Tibial artery (tissue), 4 donors: Measurements from ENCODE around the gene TCP1.
A peak's percentile ranks its signal among the peaks of the same experiment; 100 is the strongest.
"Not testable (repeated sequence)": the region's sequence is repeated elsewhere in the genome, so short reads cannot be mapped to it uniquely, and the experiment has no call there.

Experiments
- DNase-seq, 2 donors: peaks; one replicate each; pipeline ENCODE4 v3.0.0-alpha.2; 2019
- H3K27ac ChIP-seq, 2 donors: fragments of 200-600 bp; sonication (generic) in 1 of 2; 1 replicate in 1 of 2; 2 replicates in 1 of 2; pipeline ENCODE4 v1.5.1; 2018 to 2019; ENCODE audit warnings: mild to moderate bottlenecking in 1 of 2
- H3K27me3 ChIP-seq, 2 donors: fragments of 200-600 bp; sonication (generic) in 1 of 2; one replicate each; pipeline versions ENCODE4 v1.5.1 to v1.6.0; 2016 to 2019
- H3K36me3 ChIP-seq, 3 donors: fragments of 200-600 bp; sonication (generic) in 2 of 3; one replicate each; pipeline ENCODE4 v1.5.1; 2016 to 2019; ENCODE audit warnings: mild to moderate bottlenecking in 2 of 3
- H3K4me1 ChIP-seq, 4 donors: fragments of 200-600 bp; sonication (generic) in 2 of 4; 1 replicate in 3 of 4; 2 replicates in 1 of 4; pipeline ENCODE4 v1.5.1; 2016 to 2019
- H3K4me3 ChIP-seq, 2 donors: fragments of 200-600 bp; sonication (generic) in 1 of 2; 1 replicate in 1 of 2; 2 replicates in 1 of 2; pipeline ENCODE4 v1.5.1; 2018 to 2019; ENCODE audit warnings: mild to moderate bottlenecking in 2 of 2
- H3K9me3 ChIP-seq, 3 donors: fragments of 200-600 bp; sonication (generic) in 1 of 3; one replicate each; pipeline ENCODE4 v1.5.1; 2016 to 2019
- intact Hi-C: fragments of 100-400 bp; cut with DNase I; formaldehyde crosslinking; loops from one replicate; pipeline ENCODE4 v1.15.0; 2023; ENCODE audit warnings: low total_unique reads
- TF ChIP-seq, protein P1 (sequence below), 2 experiments: fragments of 200-600 bp in 1 of 2; fragments of 450-650 bp in 1 of 2; IDR thresholded peaks; one replicate each; pipeline ENCODE4 v1.5.1; 2017 to 2019; ENCODE audit warnings: antibody characterized with exemption in 2 of 2, mild to moderate bottlenecking in 1 of 2, moderate library complexity in 1 of 2

TCP1 gene

GRCh38 chr6:159821122-159821521 lies 31.7 kb upstream of the TCP1 start:
- H3K9me3 ChIP-seq, result no peaks in the 10 kb centered on the region
- TF ChIP-seq, protein P1, sequence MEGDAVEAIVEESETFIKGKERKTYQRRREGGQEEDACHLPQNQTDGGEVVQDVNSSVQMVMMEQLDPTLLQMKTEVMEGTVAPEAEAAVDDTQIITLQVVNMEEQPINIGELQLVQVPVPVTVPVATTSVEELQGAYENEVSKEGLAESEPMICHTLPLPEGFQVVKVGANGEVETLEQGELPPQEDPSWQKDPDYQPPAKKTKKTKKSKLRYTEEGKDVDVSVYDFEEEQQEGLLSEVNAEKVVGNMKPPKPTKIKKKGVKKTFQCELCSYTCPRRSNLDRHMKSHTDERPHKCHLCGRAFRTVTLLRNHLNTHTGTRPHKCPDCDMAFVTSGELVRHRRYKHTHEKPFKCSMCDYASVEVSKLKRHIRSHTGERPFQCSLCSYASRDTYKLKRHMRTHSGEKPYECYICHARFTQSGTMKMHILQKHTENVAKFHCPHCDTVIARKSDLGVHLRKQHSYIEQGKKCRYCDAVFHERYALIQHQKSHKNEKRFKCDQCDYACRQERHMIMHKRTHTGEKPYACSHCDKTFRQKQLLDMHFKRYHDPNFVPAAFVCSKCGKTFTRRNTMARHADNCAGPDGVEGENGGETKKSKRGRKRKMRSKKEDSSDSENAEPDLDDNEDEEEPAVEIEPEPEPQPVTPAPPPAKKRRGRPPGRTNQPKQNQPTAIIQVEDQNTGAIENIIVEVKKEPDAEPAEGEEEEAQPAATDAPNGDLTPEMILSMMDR (IDR thresholded peaks at IDR 0.05), result no peak
- H3K27me3 ChIP-seq, result no peaks in the 10 kb centered on the region
- intact Hi-C loops, result no loop called here
- no peaks in the 10 kb centered on the region for H3K4me1 ChIP-seq
- H3K36me3 ChIP-seq, result peaks cover 0 to 6% (median 0%) of the 10 kb centered on the region in 3 donors
- peak in 1 of 2 donors; percentile 16 for DNase-seq
- H3K4me3 ChIP-seq, result no peak overlapping the region
- H3K27ac ChIP-seq, result no peak overlapping the region

- peaks cover 0 to 6% (median 0%) of the 10 kb centered on the region in 3 donors for H3K36me3 ChIP-seq
- peak in 1 of 2 donors; percentile 48 for DNase-seq
- intact Hi-C loops, result no loop called here
- no peaks in the 10 kb centered on the region for H3K4me1 ChIP-seq
- H3K9me3 ChIP-seq, result no peaks in the 10 kb centered on the region
- no peak overlapping the region for H3K4me3 ChIP-seq
- no peak overlapping the region for H3K27ac ChIP-seq
- H3K27me3 ChIP-seq, result no peaks in the 10 kb centered on the region
- TF ChIP-seq, protein P1 (IDR thresholded peaks at IDR 0.05), result no peak
These were observed 30.7 kb upstream of the TCP1 start for GRCh38 chr6:159819932-159820640.

- peak in 1 of 2 donors; percentile 55 for DNase-seq
- intact Hi-C loops, result no loop called here
- no peak overlapping the region for H3K27ac ChIP-seq
- no peaks in the 10 kb centered on the region for H3K27me3 ChIP-seq
- H3K4me1 ChIP-seq, result no peaks in the 10 kb centered on the region
- TF ChIP-seq, protein P1 (IDR thresholded peaks at IDR 0.05), result no peak
- H3K4me3 ChIP-seq, result no peak overlapping the region
- no peaks in the 10 kb centered on the region for H3K9me3 ChIP-seq
- H3K36me3 ChIP-seq, result peaks cover 0 to 6% (median 0%) of the 10 kb centered on the region in 3 donors
These were observed 29.7 kb upstream of the TCP1 start for GRCh38 chr6:159819098-159819497.

- peak in 1 of 2 donors; percentile 54 for DNase-seq
- Histone ChIP-seq H3K27me3 (no peaks in the 10 kb centered on the region), H3K4me3 (no peak overlapping the region), H3K27ac (no peak overlapping the region), H3K36me3 (peaks cover 0 to 6% (median 0%) of the 10 kb centered on the region in 3 donors), H3K4me1 (no peaks in the 10 kb centered on the region), H3K9me3 (no peaks in the 10 kb centered on the region)
- intact Hi-C loops, result no loop called here
- TF ChIP-seq, protein P1 (IDR thresholded peaks at IDR 0.05), result no peak
These were observed 28.7 kb upstream of the TCP1 start for GRCh38 chr6:159817951-159818739.

DNA sequence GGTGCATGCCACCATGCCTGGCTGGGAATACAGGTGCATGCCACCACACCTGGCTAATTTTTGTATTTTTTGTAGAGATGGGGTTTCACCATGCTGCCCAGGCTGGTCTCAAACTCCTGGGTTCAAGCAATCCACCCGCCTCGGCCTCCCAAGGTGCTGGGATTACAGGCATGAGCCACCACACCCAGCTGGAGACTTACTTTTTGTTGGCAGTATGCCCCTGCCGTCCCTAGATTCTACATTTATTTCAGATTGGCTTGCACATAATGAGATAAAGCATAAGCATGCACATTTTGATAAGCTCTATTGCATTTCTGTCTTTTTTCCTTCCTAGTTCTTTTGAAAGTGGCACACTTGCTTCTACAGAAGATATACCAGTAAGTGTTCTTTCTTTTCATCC lies 27.4 kb upstream of the TCP1 start:
- H3K4me1 ChIP-seq, intact Hi-C loops, H3K36me3 ChIP-seq, H3K9me3 ChIP-seq, H3K27me3 ChIP-seq, H3K4me3 ChIP-seq, H3K27ac ChIP-seq: not testable (repeated sequence)
- peak in 1 of 2 donors; percentile 19 for DNase-seq

DNA sequence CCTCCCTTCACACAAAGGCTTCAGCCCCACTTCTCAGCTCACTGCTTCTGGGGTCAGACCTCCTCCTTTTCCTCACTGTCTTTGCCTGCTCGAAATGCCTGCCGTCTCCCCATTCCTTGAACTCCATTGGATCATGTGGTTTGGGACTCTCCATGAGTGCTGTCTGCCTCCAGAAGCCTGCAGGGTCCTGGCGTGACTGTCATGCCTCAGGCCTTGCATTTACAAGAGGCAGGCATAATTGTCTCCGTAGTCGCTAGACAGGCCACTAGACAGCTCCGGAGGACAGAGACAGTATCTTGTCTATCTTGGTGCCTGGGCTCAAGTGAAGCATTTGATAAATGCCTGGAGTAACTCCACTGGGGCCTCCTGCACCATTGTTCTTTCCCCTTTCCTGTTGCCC lies 26.0 kb upstream of the TCP1 start:
- H3K4me1 ChIP-seq, result no peaks in the 10 kb centered on the region
- intact Hi-C loops, result no loop called here
- TF ChIP-seq, protein P1 (IDR thresholded peaks at IDR 0.05), result no peak

More for the DNA sequence above, 26.0 kb upstream of the TCP1 start:
- H3K36me3 ChIP-seq, result peaks cover 0 to 6% (median 0%) of the 10 kb centered on the region in 3 donors
- no peaks in the 10 kb centered on the region for H3K27me3 ChIP-seq
- H3K27ac ChIP-seq, result no peak overlapping the region
- peak in 1 of 2 donors; percentile 28 for DNase-seq
- no peak overlapping the region for H3K4me3 ChIP-seq
- H3K9me3 ChIP-seq, result no peaks in the 10 kb centered on the region
